IPS DF 6.9 (cell line): Measurements from ENCODE around the gene WDR1.

Source experiments
- DNase-seq: peaks from one replicate; pipeline ENCODE4 v3.0.0-alpha.2; 2013; ENCODE audit warnings: low read depth, low spot score
- H3K27ac ChIP-seq: one replicate; pipeline ENCODE4 v1.5.1; 2013; ENCODE audit warnings: low read length, control low read depth
- H3K27me3 ChIP-seq: 2 replicates; pipeline ENCODE4 v1.6.1; 2013; ENCODE audit warnings: mild to moderate bottlenecking, low read length; ENCODE audit not compliant: control insufficient read depth, insufficient read depth
- H3K36me3 ChIP-seq: 2 replicates; pipeline ENCODE4 v1.6.1; 2013; ENCODE audit warnings: low read length; ENCODE audit not compliant: control insufficient read depth, insufficient read depth
- H3K4me1 ChIP-seq: 2 replicates; pipeline ENCODE4 v1.6.1; 2013; ENCODE audit warnings: low read length; ENCODE audit not compliant: control insufficient read depth, insufficient read depth
- H3K4me3 ChIP-seq: 2 replicates; pipeline ENCODE4 v1.5.1; 2013; ENCODE audit warnings: mild to moderate bottlenecking, low read length
- H3K9me3 ChIP-seq: 2 replicates; pipeline ENCODE4 v1.6.1; 2013; ENCODE audit warnings: low read length, inconsistent platforms; ENCODE audit not compliant: control insufficient read depth, insufficient read depth
- WGBS: extraction: QIAGEN DNeasy Blood & Tissue Kit; methylation state at CpG from one replicate; pipeline ENCODE4 v1.1.7; 2013; ENCODE audit warnings: mixed read lengths, missing lambda C conversion rate; ENCODE audit not compliant: insufficient read length, insufficient coverage; 5-methylcytosine and 5-hydroxymethylcytosine counted together

WDR1 gene, protein sequence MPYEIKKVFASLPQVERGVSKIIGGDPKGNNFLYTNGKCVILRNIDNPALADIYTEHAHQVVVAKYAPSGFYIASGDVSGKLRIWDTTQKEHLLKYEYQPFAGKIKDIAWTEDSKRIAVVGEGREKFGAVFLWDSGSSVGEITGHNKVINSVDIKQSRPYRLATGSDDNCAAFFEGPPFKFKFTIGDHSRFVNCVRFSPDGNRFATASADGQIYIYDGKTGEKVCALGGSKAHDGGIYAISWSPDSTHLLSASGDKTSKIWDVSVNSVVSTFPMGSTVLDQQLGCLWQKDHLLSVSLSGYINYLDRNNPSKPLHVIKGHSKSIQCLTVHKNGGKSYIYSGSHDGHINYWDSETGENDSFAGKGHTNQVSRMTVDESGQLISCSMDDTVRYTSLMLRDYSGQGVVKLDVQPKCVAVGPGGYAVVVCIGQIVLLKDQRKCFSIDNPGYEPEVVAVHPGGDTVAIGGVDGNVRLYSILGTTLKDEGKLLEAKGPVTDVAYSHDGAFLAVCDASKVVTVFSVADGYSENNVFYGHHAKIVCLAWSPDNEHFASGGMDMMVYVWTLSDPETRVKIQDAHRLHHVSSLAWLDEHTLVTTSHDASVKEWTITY

GRCh38 chr4:10116569-10117358 is at the start of gene WDR1:
TSS of gene WDR1 (minus strand) at chr4:10116799. CDS start at chr4:10116666, 133 bp downstream.
- peaks cover 30% of the 10 kb centered on the region for H3K36me3 ChIP-seq
- no CpG with 5 or more reads among the region's 97 CpGs for WGBS
- H3K27ac ChIP-seq: no peak within 1 kb of the TSS
- H3K9me3 ChIP-seq: no peaks in the 10 kb centered on the region
- no peaks in the 10 kb centered on the region for H3K27me3 ChIP-seq
- H3K4me3 ChIP-seq: peak within 1 kb of the TSS; percentile 96
- peaks cover 6% of the 10 kb centered on the region; the same call in 1 of the 2 replicates for H3K4me1 ChIP-seq
- peak; percentile 58 for DNase-seq

GRCh38 chr4:10164877-10165283 is 48.3 kb upstream of the WDR1 start:
- no CpG with 5 or more reads among the region's 3 CpGs for WGBS
- no peak overlapping the region for H3K27ac ChIP-seq
- no peak for DNase-seq
- H3K9me3 ChIP-seq: no peaks in the 10 kb centered on the region
- no peaks in the 10 kb centered on the region for H3K4me1 ChIP-seq
- H3K4me3 ChIP-seq: no peak overlapping the region
- H3K36me3 ChIP-seq: no peaks in the 10 kb centered on the region
- H3K27me3 ChIP-seq: no peaks in the 10 kb centered on the region

- H3K36me3 ChIP-seq: no peaks in the 10 kb centered on the region
- no CpG with 5 or more reads among the region's 1 CpG for WGBS
- no peak overlapping the region for H3K27ac ChIP-seq
- H3K4me1 ChIP-seq: no peaks in the 10 kb centered on the region
- no peaks in the 10 kb centered on the region for H3K27me3 ChIP-seq
- no peaks in the 10 kb centered on the region for H3K9me3 ChIP-seq
- H3K4me3 ChIP-seq: no peak overlapping the region
- DNase-seq: no peak
Observed at GRCh38 chr4:10163296-10163695, 46.7 kb upstream of the WDR1 start.

GRCh38 chr4:10162341-10163000 is 45.9 kb upstream of the WDR1 start:
- H3K27me3 ChIP-seq: no peaks in the 10 kb centered on the region
- H3K9me3 ChIP-seq: no peaks in the 10 kb centered on the region
- WGBS: no CpG with 5 or more reads among the region's 7 CpGs
- no peaks in the 10 kb centered on the region for H3K36me3 ChIP-seq
- H3K27ac ChIP-seq: no peak overlapping the region
- H3K4me1 ChIP-seq: no peaks in the 10 kb centered on the region
- DNase-seq: no peak
- H3K4me3 ChIP-seq: no peak overlapping the region

GRCh38 chr4:10161840-10162239 is 45.2 kb upstream of the WDR1 start:
- Histone ChIP-seq H3K36me3 (no peaks in the 10 kb centered on the region), H3K4me1 (no peaks in the 10 kb centered on the region), H3K27me3 (no peaks in the 10 kb centered on the region), H3K27ac (no peak overlapping the region), H3K4me3 (no peak overlapping the region), H3K9me3 (no peaks in the 10 kb centered on the region)
- WGBS: no CpG with 5 or more reads among the region's 6 CpGs
- DNase-seq: no peak

- no peak overlapping the region for H3K27ac ChIP-seq
- no peaks in the 10 kb centered on the region for H3K9me3 ChIP-seq
- no peaks in the 10 kb centered on the region for H3K27me3 ChIP-seq
- H3K4me3 ChIP-seq: no peak overlapping the region
- H3K36me3 ChIP-seq: no peaks in the 10 kb centered on the region
- no peak for DNase-seq
- H3K4me1 ChIP-seq: no peaks in the 10 kb centered on the region
- WGBS: no CpG with 5 or more reads among the region's 3 CpGs
Observed at GRCh38 chr4:10161146-10161545, 44.5 kb upstream of the WDR1 start.

GRCh38 chr4:10160281-10160856 is 43.8 kb upstream of the WDR1 start:
- WGBS: no CpG with 5 or more reads among the region's 7 CpGs
- DNase-seq: no peak
- Histone ChIP-seq H3K27ac (no peak overlapping the region), H3K4me3 (no peak overlapping the region), H3K4me1 (no peaks in the 10 kb centered on the region), H3K36me3 (no peaks in the 10 kb centered on the region), H3K27me3 (no peaks in the 10 kb centered on the region), H3K9me3 (no peaks in the 10 kb centered on the region)

DNA sequence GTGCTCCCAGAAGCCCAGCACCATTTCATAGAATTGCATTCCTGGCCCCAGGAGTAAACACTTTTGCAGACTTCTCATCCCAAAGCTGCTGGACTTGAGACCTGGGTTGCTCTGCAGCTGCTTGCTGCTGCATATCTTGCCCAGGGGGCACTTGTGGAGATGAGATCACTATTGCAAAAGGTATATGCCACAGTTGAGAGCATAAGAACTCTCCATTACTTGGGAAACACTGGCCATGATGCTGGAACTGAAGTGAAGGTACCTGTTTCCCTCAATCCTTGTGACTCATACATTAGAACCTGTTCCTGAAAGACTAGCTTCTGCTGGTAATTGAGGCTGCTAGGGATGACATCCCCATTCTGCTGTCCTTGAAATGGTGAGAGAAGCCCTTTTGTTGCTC is 43.1 kb upstream of the WDR1 start:
- Histone ChIP-seq H3K27me3 (no peaks in the 10 kb centered on the region), H3K9me3 (no peaks in the 10 kb centered on the region), H3K4me1 (no peaks in the 10 kb centered on the region), H3K4me3 (no peak overlapping the region), H3K36me3 (no peaks in the 10 kb centered on the region), H3K27ac (no peak overlapping the region)
- no peak for DNase-seq

DNA sequence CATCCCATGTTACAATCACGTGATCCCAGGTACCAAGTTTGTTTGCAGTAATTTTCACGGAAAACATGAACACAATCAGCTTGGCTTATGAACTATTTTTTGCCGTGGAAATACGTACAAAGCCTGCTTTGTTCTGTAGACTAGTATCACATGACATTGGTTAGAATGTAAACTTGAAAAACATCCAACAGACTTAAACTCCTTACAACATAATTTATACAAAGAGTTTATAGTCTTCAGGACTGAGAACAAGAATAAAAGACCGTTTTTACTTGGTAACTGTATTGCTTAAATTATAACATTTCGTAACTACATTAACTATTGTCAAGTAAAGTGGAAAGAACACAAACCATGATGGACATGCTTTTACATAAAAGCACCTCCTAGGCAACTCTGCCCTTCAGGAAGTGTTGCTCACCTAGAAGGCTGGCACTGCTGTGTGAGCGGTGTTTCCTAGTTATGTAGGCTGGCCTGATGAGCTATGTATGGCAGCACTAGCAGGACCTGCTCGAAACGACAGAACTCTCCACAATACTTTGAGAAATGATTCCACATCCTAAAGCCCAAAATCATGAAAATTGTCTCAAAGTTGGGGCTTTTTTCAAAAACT is 41.8 kb upstream of the WDR1 start:
- no peak for DNase-seq
- no peaks in the 10 kb centered on the region for H3K4me1 ChIP-seq
- H3K27me3 ChIP-seq: no peaks in the 10 kb centered on the region
- no peaks in the 10 kb centered on the region for H3K9me3 ChIP-seq
- H3K27ac ChIP-seq: no peak overlapping the region
- WGBS: no CpG with 5 or more reads among the region's 9 CpGs
- H3K4me3 ChIP-seq: no peak overlapping the region
- no peaks in the 10 kb centered on the region for H3K36me3 ChIP-seq
